Stimulated activated CD8-positive, alpha-beta memory T cell treated with anti-CD3 and anti-CD28 coated beads, Interleukin-4, amount 100 ng/mL, for 48 hours (primary cell): ENCODE data around the gene RNF227.
"Not testable (repeated sequence)": the region's sequence is repeated elsewhere in the genome, so short reads cannot be mapped to it uniquely, and the experiment has no call there.

Experiments
- DNase-seq: peaks from one replicate; pipeline ENCODE4 v3.0.0-alpha.2; 2020

RNF227 gene

GRCh38 chr17:7887482-7888183, 28.5 kb downstream of the RNF227 start:
- peak; percentile 88 for DNase-seq

- DNase-seq = no peak
Observed at GRCh38 chr17:7887038-7887481, 29.0 kb downstream of the RNF227 start.

GRCh38 chr17:7886227-7887037, 29.7 kb downstream of the RNF227 start:
- peak; percentile 70 for DNase-seq

GRCh38 chr17:7885367-7886226, 30.5 kb downstream of the RNF227 start:
- DNase-seq = peak; percentile 67

GRCh38 chr17:7884581-7885366, 31.3 kb downstream of the RNF227 start:
- peak; percentile 50 for DNase-seq

- peak; percentile 35 for DNase-seq
Observed at GRCh38 chr17:7883781-7884386, 32.2 kb downstream of the RNF227 start.

- no peak for DNase-seq
Observed at GRCh38 chr17:7882629-7883028, 33.5 kb downstream of the RNF227 start.

- DNase-seq = no peak
Observed at GRCh38 chr17:7882068-7882467, 34.0 kb downstream of the RNF227 start.

- no peak for DNase-seq
Observed at GRCh38 chr17:7881276-7882054, 34.6 kb downstream of the RNF227 start.

GRCh38 chr17:7880076-7880868, 35.8 kb downstream of the RNF227 start:
- no peak for DNase-seq

- no peak for DNase-seq
Observed at GRCh38 chr17:7878234-7878633, 37.9 kb downstream of the RNF227 start.

GRCh38 chr17:7875804-7876370, 40.2 kb downstream of the RNF227 start:
- DNase-seq = no peak

GRCh38 chr17:7873051-7873450, 43.0 kb downstream of the RNF227 start:
- DNase-seq = no peak

- DNase-seq = no peak
Observed at GRCh38 chr17:7867881-7868329, 48.2 kb downstream of the RNF227 start.

- no peak for DNase-seq
Observed at GRCh38 chr17:7864995-7865650, 51.0 kb downstream of the RNF227 start.

GRCh38 chr17:7864384-7864783, 51.7 kb downstream of the RNF227 start:
- not testable (repeated sequence) for DNase-seq
